ENCODE measurements around the gene OTUB2. TPM values are rescaled to one million over a fixed set of nuclear protein-coding genes. Genes with fewer than 3 reads are reported as not detected.

Gene OTUB2
- 0.53 and 1.2 TPM in 2 replicates for total RNA-seq

GRCh38 chr14:94026173-94026888, at the start of gene OTUB2:
Gene OTUB2 (plus strand): TSS chr14:94026340. CDS start chr14:94026538, 198 bp downstream.

DNA sequence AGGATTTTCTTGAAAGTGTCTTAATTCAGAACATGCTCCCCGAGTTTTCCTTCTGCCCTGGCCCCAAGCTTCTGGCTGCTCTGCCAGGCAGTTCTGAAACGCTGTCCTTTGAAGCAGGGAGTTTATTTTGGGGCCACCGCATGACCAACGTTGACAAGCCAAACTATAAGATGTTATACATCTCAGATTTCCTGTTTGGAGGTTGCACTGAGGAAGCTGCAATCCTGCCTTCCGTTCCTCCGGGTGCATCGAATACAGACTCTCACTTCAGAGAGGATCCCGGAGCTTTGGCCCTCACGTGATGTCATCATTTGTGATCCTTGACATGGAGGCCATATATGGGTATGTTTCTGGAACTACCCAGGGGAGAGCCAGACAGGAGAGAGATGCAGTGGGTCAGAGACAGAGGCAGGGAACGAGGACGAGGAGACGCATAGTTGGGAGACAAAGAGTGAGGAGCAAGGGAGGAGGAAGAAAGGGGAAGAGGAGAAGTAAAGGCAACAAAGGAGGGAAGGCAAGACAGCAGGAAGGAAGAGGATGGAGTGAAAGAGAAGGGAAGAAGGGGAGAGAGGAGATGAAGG, 49.6 kb upstream of the OTUB2 start, which contains the start of gene ASB2:
TSS of gene ASB2 (minus strand) at position 94 of the 581 bp plus-strand sequence. CDS start 12,031 bp downstream, outside the sequence.

GRCh38 chr14:93997082-93997481, 29.1 kb upstream of the OTUB2 start, which contains the start of gene CCDC197:
Gene CCDC197 (plus strand): TSS chr14:93997301. CDS start chr14:93998132, 831 bp downstream.

GRCh38 chr14:94080621-94081385, 54.7 kb downstream of the OTUB2 start, which contains the start of the genes DDX24 and IFI27L1:
Gene DDX24 (minus strand): TSS chr14:94081202. CDS start chr14:94079742, 1,460 bp downstream.
Gene IFI27L1 (plus strand): TSS chr14:94081310. CDS start chr14:94096938, 15,628 bp downstream.

Other genes with a start within 250 kb of the OTUB2 start
- not detected in 2 replicates for gene PRIMA1, start 237.9 kb upstream of the OTUB2 start, total RNA-seq
- gene FAM181A, start 99.0 kb upstream of the OTUB2 start, total RNA-seq, result not detected in 2 replicates
- gene ASB2, start 49.8 kb upstream of the OTUB2 start, total RNA-seq, result 0.40 and 0.56 TPM in 2 replicates
- not detected in 2 replicates for gene CCDC197, start 29.0 kb upstream of the OTUB2 start, total RNA-seq
- gene DDX24, start 54.9 kb downstream of the OTUB2 start, total RNA-seq, result 139 and 145 TPM in 2 replicates
- gene IFI27L1, start 55.0 kb downstream of the OTUB2 start, total RNA-seq, result 18.5 and 31.4 TPM in 2 replicates
- 10.0 and 17.7 TPM in 2 replicates for gene IFI27, start 84.4 kb downstream of the OTUB2 start, total RNA-seq
- gene IFI27L2, start 103.3 kb downstream of the OTUB2 start, total RNA-seq, result 192 and 248 TPM in 2 replicates
- gene PPP4R4, start 148.0 kb downstream of the OTUB2 start, total RNA-seq, result 0.06 TPM in 1 of 2 replicates, not detected in the other

Measured in aortic smooth muscle cell (primary cell).